Trophoblast cell (in vitro differentiated cells and primary cell): Measurements from ENCODE around the gene FBF1.
"Not testable (repeated sequence)": the region's sequence is repeated elsewhere in the genome, so short reads cannot be mapped to it uniquely, and the experiment has no call there.

Experiments
- DNase-seq, 2 donors: peaks; one replicate each; pipeline ENCODE4 v3.0.0-alpha.2; 2016
- H2AFZ ChIP-seq: 2 replicates; pipeline ENCODE4 v1.6.1; 2013; ENCODE audit warnings: low read length, moderate library complexity, mild to moderate bottlenecking; ENCODE audit not compliant: insufficient read depth, poor library complexity
- H2AK5ac ChIP-seq: 2 replicates; pipeline ENCODE4 v1.6.1; 2013; ENCODE audit warnings: mild to moderate bottlenecking, low read length
- H2BK120ac ChIP-seq: 2 replicates; pipeline ENCODE4 v1.6.1; 2013; ENCODE audit warnings: low read length, mild to moderate bottlenecking, moderate library complexity; ENCODE audit not compliant: insufficient read depth, poor library complexity
- H2BK12ac ChIP-seq: 2 replicates; pipeline ENCODE4 v1.6.1; 2013; ENCODE audit warnings: mild to moderate bottlenecking, low read length, moderate library complexity
- H2BK5ac ChIP-seq: 2 replicates; pipeline ENCODE4 v1.6.1; 2013; ENCODE audit warnings: low read length, low read depth, moderate library complexity, mild to moderate bottlenecking; ENCODE audit not compliant: poor library complexity
- H3K14ac ChIP-seq: 2 replicates; pipeline ENCODE4 v1.6.1; 2013; ENCODE audit warnings: mild to moderate bottlenecking, low read length
- H3K18ac ChIP-seq: 2 replicates; pipeline ENCODE4 v1.6.1; 2013; ENCODE audit warnings: mild to moderate bottlenecking, low read length
- H3K23ac ChIP-seq: 2 replicates; pipeline ENCODE4 v1.6.1; 2013; ENCODE audit warnings: low read length
- H3K27ac ChIP-seq: 2 replicates; pipeline ENCODE4 v1.5.1; 2013; ENCODE audit warnings: low read depth, mild to moderate bottlenecking, inconsistent platforms, low read length, moderate library complexity
- H3K27me3 ChIP-seq: 2 replicates; pipeline ENCODE4 v1.6.1; 2013; ENCODE audit warnings: inconsistent platforms, mild to moderate bottlenecking, low read length, moderate library complexity; ENCODE audit not compliant: insufficient read depth
- H3K36me3 ChIP-seq, 2 experiments: 1 replicate in 1 of 2; 2 replicates in 1 of 2; pipeline ENCODE4 v1.6.1; 2013; ENCODE audit warnings: low read length in 2 of 2, mild to moderate bottlenecking in 2 of 2, moderate library complexity in 1 of 2; ENCODE audit not compliant: insufficient read depth in 2 of 2, control insufficient read depth in 1 of 2
- H3K4ac ChIP-seq: 2 replicates; pipeline ENCODE4 v1.6.1; 2013; ENCODE audit warnings: low read depth, mild to moderate bottlenecking, low read length, moderate library complexity
- H3K4me1 ChIP-seq, 2 experiments: 1 replicate in 1 of 2; 2 replicates in 1 of 2; pipeline ENCODE4 v1.6.1; 2013; ENCODE audit warnings: low read length in 2 of 2, mild to moderate bottlenecking in 2 of 2, moderate library complexity in 1 of 2; ENCODE audit not compliant: insufficient read depth in 2 of 2, control insufficient read depth in 1 of 2
- H3K4me2 ChIP-seq: 2 replicates; pipeline ENCODE4 v1.6.1; 2013; ENCODE audit warnings: inconsistent platforms, mild to moderate bottlenecking, low read length, moderate library complexity
- H3K4me3 ChIP-seq: 2 replicates; pipeline ENCODE4 v1.5.1; 2013; ENCODE audit warnings: mild to moderate bottlenecking, low read depth, low read length, inconsistent platforms
- H3K79me1 ChIP-seq: one replicate; pipeline ENCODE4 v1.6.1; 2013; ENCODE audit warnings: low read length
- H3K79me2 ChIP-seq: 2 replicates; pipeline ENCODE4 v1.6.1; 2013; ENCODE audit warnings: low read length, mild to moderate bottlenecking; ENCODE audit not compliant: control insufficient read depth, insufficient read depth, poor library complexity
- H3K9ac ChIP-seq: 2 replicates; pipeline ENCODE4 v1.6.1; 2013; ENCODE audit warnings: mild to moderate bottlenecking, low read length
- H3K9me3 ChIP-seq: 2 replicates; pipeline ENCODE4 v1.6.1; 2013; ENCODE audit warnings: low read depth, mild to moderate bottlenecking, control low read depth, inconsistent platforms, low read length; ENCODE audit not compliant: insufficient read depth
- H4K12ac ChIP-seq: 2 replicates; pipeline ENCODE4 v1.6.1; 2013; ENCODE audit warnings: low read depth, mild to moderate bottlenecking, low read length, moderate library complexity
- H4K8ac ChIP-seq: 2 replicates; pipeline ENCODE4 v1.6.1; 2013; ENCODE audit warnings: low read depth, mild to moderate bottlenecking, low read length, moderate library complexity
- H4K91ac ChIP-seq: one replicate; pipeline ENCODE4 v1.6.1; 2013; ENCODE audit warnings: low read depth, mild to moderate bottlenecking, low read length, moderate library complexity
- WGBS: extraction: QIAGEN DNeasy Blood & Tissue Kit; methylation state at CpG from one replicate; pipeline ENCODE4 v1.1.7; 2013; ENCODE audit warnings: missing lambda C conversion rate; ENCODE audit not compliant: insufficient read length, insufficient coverage; ENCODE audit errors: extremely low coverage; 5-methylcytosine and 5-hydroxymethylcytosine counted together

FBF1 gene

DNA sequence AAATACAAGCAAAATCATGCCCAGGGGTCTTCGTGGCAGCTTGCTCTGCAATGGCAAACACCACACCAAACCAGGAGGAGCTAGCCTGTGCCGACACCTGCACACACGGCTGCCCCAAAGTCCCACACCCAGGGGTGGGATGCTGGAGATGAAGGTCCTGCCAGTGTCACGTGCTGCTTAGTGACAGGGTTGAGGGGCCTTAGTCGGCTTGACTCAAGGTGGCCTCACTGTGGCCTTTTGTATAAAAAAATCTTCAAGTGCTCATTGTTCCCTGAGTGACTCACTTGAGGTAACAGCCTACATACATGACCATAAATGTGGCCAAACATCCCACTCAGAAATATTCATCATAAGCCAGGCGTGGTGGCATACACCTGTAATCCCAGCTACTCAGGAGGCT is 51.4 kb downstream of the FBF1 start:
- no peak overlapping the region for H2BK120ac ChIP-seq
- no CpG with 5 or more reads among the region's 6 CpGs for WGBS
- H4K8ac ChIP-seq = no peak overlapping the region
- H3K18ac ChIP-seq = no peak overlapping the region
- H2BK12ac ChIP-seq = no peak overlapping the region
- no peak overlapping the region for H4K91ac ChIP-seq
- no peak overlapping the region for H3K27ac ChIP-seq
- H2AFZ ChIP-seq = no peak overlapping the region
- no peaks in the 10 kb centered on the region for H3K27me3 ChIP-seq
- no peaks in the 10 kb centered on the region for H3K79me2 ChIP-seq
- no peak overlapping the region for H3K4ac ChIP-seq
- H3K36me3 ChIP-seq = peaks cover 21 to 25% of the 10 kb centered on the region in 2 experiments
- H4K12ac ChIP-seq = no peak overlapping the region
- H2AK5ac ChIP-seq = no peak overlapping the region
- no peak overlapping the region for H3K14ac ChIP-seq
- H2BK5ac ChIP-seq = no peak overlapping the region
- DNase-seq = no peak
- no peak overlapping the region for H3K23ac ChIP-seq
- H3K79me1 ChIP-seq = no peaks in the 10 kb centered on the region
- no peak overlapping the region for H3K4me2 ChIP-seq
- no peak overlapping the region for H3K4me3 ChIP-seq
- H3K9ac ChIP-seq = no peak overlapping the region
- peaks cover 2% of the 10 kb centered on the region for H3K9me3 ChIP-seq
- no peaks in the 10 kb centered on the region for H3K4me1 ChIP-seq

DNA sequence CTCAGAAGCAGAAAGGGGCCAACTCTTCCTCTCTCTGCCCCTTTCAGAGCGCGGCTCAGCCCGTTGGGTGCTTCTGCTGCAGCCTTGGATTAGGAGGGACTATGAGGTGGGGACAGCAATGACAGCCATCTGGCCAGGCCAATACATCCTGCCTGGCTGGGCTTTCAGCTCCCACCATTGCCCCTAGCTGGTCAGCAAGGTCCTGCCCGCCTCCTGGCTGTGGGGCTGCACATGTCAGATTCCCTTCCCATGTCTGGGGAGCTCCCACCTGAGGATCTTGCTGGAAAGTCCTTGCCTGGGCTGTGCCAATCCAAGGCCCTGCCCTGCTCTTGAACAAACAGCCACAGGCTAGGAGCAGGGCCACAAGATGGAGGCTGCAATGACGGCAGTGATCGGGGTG is 52.4 kb downstream of the FBF1 start:
- H3K23ac ChIP-seq = no peak overlapping the region
- no peak for DNase-seq
- H3K36me3 ChIP-seq = peaks cover 21 to 25% of the 10 kb centered on the region in 2 experiments
- H3K9ac ChIP-seq = no peak overlapping the region
- H2BK5ac ChIP-seq = no peak overlapping the region
- no peak overlapping the region for H4K8ac ChIP-seq
- H3K79me1 ChIP-seq = no peaks in the 10 kb centered on the region
- peaks cover 2% of the 10 kb centered on the region for H3K9me3 ChIP-seq
- H3K27ac ChIP-seq = no peak overlapping the region
- H3K27me3 ChIP-seq = no peaks in the 10 kb centered on the region
- H3K4me2 ChIP-seq = no peak overlapping the region
- H3K4ac ChIP-seq = no peak overlapping the region
- no peak overlapping the region for H4K12ac ChIP-seq
- no peak overlapping the region for H4K91ac ChIP-seq
- H3K4me1 ChIP-seq = no peaks in the 10 kb centered on the region
- H3K14ac ChIP-seq = no peak overlapping the region
- no peak overlapping the region for H2AK5ac ChIP-seq
- H2BK12ac ChIP-seq = no peak overlapping the region
- H3K18ac ChIP-seq = no peak overlapping the region
- no peak overlapping the region for H2BK120ac ChIP-seq
- H3K79me2 ChIP-seq = no peaks in the 10 kb centered on the region
- WGBS = no CpG with 5 or more reads among the region's 6 CpGs
- H3K4me3 ChIP-seq = no peak overlapping the region
- no peak overlapping the region for H2AFZ ChIP-seq

DNA sequence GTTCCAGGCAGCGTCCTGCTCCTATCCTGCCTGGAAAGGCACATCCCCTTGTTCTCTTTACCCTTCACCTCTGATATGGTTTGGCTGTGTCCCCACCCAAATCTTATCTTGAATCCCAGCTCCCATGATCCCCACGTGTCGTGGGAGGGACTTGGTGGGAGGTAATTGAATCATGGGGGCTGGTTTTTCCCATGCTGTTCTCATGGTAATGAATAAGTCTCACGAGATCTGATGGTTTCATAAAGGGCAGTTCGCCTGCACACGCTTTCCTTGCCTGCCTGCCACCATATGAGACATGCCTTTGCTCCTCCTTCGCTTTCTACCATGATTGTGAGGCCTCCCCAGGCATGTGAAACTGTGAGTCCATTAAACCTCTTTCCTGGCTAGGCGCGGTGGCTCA is 55.0 kb downstream of the FBF1 start:
- not testable (repeated sequence) for H3K23ac ChIP-seq, H3K27ac ChIP-seq, H3K79me1 ChIP-seq, H3K4me3 ChIP-seq, H3K36me3 ChIP-seq, H3K9ac ChIP-seq, DNase-seq, H4K12ac ChIP-seq, H2BK5ac ChIP-seq, H4K91ac ChIP-seq, H2AFZ ChIP-seq, H3K9me3 ChIP-seq, H2BK120ac ChIP-seq, H3K4me1 ChIP-seq, H2AK5ac ChIP-seq, H3K18ac ChIP-seq, H3K4me2 ChIP-seq, H2BK12ac ChIP-seq, H3K14ac ChIP-seq, H3K27me3 ChIP-seq, H3K4ac ChIP-seq, H3K79me2 ChIP-seq, H4K8ac ChIP-seq
- WGBS = no CpG with 5 or more reads among the region's 9 CpGs

DNA sequence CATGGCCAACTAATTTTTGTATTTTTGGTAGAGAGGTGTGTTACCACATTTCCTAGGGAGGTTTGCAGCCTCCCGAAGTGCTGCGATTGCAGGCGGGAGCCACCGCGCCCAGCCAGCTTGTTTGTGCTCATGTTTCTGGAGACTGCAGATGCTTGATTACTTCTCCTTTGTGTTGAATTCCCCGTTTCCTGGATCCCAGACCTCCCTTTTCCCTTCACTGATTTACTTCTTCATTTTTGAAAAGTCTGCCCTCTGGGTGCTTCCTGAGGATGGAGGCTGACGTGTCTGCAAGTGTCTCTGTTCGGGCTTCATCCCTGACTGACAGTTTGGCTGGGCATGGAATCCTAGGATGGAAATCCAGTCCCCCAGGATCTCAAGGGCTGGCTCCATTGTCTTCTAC is 55.4 kb downstream of the FBF1 start:
- Histone ChIP-seq H3K36me3 (peaks cover 3 to 4% of the 10 kb centered on the region in 2 experiments), H3K4me2 (no peak overlapping the region), H3K18ac (no peak overlapping the region), H4K12ac (no peak overlapping the region), H2BK5ac (no peak overlapping the region), H3K79me2 (no peaks in the 10 kb centered on the region), H4K91ac (no peak overlapping the region), H3K4me3 (no peak overlapping the region), H2AK5ac (no peak overlapping the region), H3K79me1 (no peaks in the 10 kb centered on the region), H3K27ac (no peak overlapping the region), H3K9ac (no peak overlapping the region), H3K4ac (no peak overlapping the region), H4K8ac (no peak overlapping the region), H2AFZ (no peak overlapping the region), H3K27me3 (no peaks in the 10 kb centered on the region), H2BK120ac (no peak overlapping the region), H2BK12ac (no peak overlapping the region), H3K9me3 (peaks cover 2% of the 10 kb centered on the region), H3K4me1 (no peaks in the 10 kb centered on the region), H3K23ac (no peak overlapping the region), H3K14ac (no peak overlapping the region)
- DNase-seq = no peak
- no CpG with 5 or more reads among the region's 8 CpGs for WGBS
